Suppressor macrophage treated with lipopolysaccharide for 4 hours (primary cell): Measurements from ENCODE around the gene CDK11B.
"Not testable (repeated sequence)": the region's sequence is repeated elsewhere in the genome, so short reads cannot be mapped to it uniquely, and the experiment has no call there.

ENCODE experiments used
- DNase-seq: peaks from one replicate; pipeline ENCODE4 v3.0.0-alpha.2; 2020

CDK11B gene

GRCh38 chr1:1597275-1597930 is 61.4 kb downstream of the CDK11B start:
- DNase-seq: no peak

GRCh38 chr1:1596493-1597274 is 62.1 kb downstream of the CDK11B start:
- no peak for DNase-seq

- DNase-seq: not testable (repeated sequence)
Measured at GRCh38 chr1:1595341-1595740, 63.5 kb downstream of the CDK11B start.

GRCh38 chr1:1594602-1595260 is 64.1 kb downstream of the CDK11B start:
- DNase-seq: no peak

GRCh38 chr1:1593834-1594601 is 64.8 kb downstream of the CDK11B start:
- DNase-seq: no peak

- DNase-seq: peak; percentile 54
Measured at GRCh38 chr1:1591452-1591851, 67.4 kb downstream of the CDK11B start.
